CMK (cell line): ENCODE measurements around the gene SURF6.
"Not testable (repeated sequence)": the region's sequence is repeated elsewhere in the genome, so short reads cannot be mapped to it uniquely, and the experiment has no call there.

Experiments
- DNase-seq: peaks from one replicate; pipeline ENCODE4 v3.0.0-alpha.2; 2010; ENCODE audit warnings: low read depth

SURF6 gene

GRCh38 chr9:133335924-133336811, at the start of gene SURF6:
Gene SURF6 (minus strand): TSS chr9:133336188. CDS start chr9:133336132, 56 bp downstream.
- DNase-seq, result no peak

- no peak for DNase-seq
Measured at GRCh38 chr9:133385452-133385851, 49.5 kb upstream of the SURF6 start.

GRCh38 chr9:133384736-133385321, 48.8 kb upstream of the SURF6 start:
- DNase-seq, result no peak

- no peak for DNase-seq
Measured at GRCh38 chr9:133383438-133383837, 47.5 kb upstream of the SURF6 start.

GRCh38 chr9:133382507-133383141, 46.6 kb upstream of the SURF6 start:
- no peak for DNase-seq

GRCh38 chr9:133380734-133381133, 44.7 kb upstream of the SURF6 start:
- DNase-seq, result no peak

- no peak for DNase-seq
Measured at GRCh38 chr9:133379153-133380086, 43.4 kb upstream of the SURF6 start.

- DNase-seq, result no peak
Measured at GRCh38 chr9:133378408-133378962, 42.5 kb upstream of the SURF6 start.

GRCh38 chr9:133377721-133378216, 41.8 kb upstream of the SURF6 start:
- DNase-seq, result no peak

- DNase-seq, result not testable (repeated sequence)
Measured at GRCh38 chr9:133377280-133377679, 41.3 kb upstream of the SURF6 start.

GRCh38 chr9:133375724-133376654, 40.0 kb upstream of the SURF6 start, which contains the start of the genes STKLD1 and SURF4:
Gene STKLD1 (plus strand): TSS chr9:133376366. CDS start chr9:133376474, 108 bp downstream.
Gene SURF4 (minus strand): TSS chr9:133376060. CDS start chr9:133375969, 91 bp downstream.
- peak; percentile 74 for DNase-seq

- no peak for DNase-seq
Measured at GRCh38 chr9:133375116-133375723, 39.2 kb upstream of the SURF6 start.

- DNase-seq, result no peak
Measured at GRCh38 chr9:133374612-133375115, 38.7 kb upstream of the SURF6 start.

GRCh38 chr9:133372144-133372543, 36.2 kb upstream of the SURF6 start:
- no peak for DNase-seq

GRCh38 chr9:133371261-133371711, 35.3 kb upstream of the SURF6 start:
- no peak for DNase-seq

- DNase-seq, result no peak
Measured at GRCh38 chr9:133370685-133371084, 34.7 kb upstream of the SURF6 start.

GRCh38 chr9:133369933-133370332, 33.9 kb upstream of the SURF6 start:
- DNase-seq, result no peak

GRCh38 chr9:133369422-133369821, 33.4 kb upstream of the SURF6 start:
- DNase-seq, result no peak

- no peak for DNase-seq
Measured at GRCh38 chr9:133368249-133368881, 32.4 kb upstream of the SURF6 start.
